HG02973 (cell line): ENCODE data around the gene GYG1.
"Not testable (repeated sequence)": the region's sequence is repeated elsewhere in the genome, so short reads cannot be mapped to it uniquely, and the experiment has no call there.

Experiments
- ATAC-seq: cut with Tn5 transposase; IDR thresholded peaks from one replicate; pipeline ENCODE4 v1.9.1; 2021; ENCODE audit warnings: moderate library complexity; ENCODE audit not compliant: unreplicated experiment

GYG1 gene

GRCh38 chr3:148987551-148987950, 3.8 kb upstream of the GYG1 start:
- not testable (repeated sequence) for ATAC-seq

GRCh38 chr3:148990236-148990635, 1.1 kb upstream of the GYG1 start:
- peak; percentile 24 for ATAC-seq

- ATAC-seq: peak; percentile 23
Observed at GRCh38 chr3:148992027-148992634, 791 bp downstream of the GYG1 start.

GRCh38 chr3:148992635-148993255, 1.4 kb downstream of the GYG1 start:
- ATAC-seq: no peak

- ATAC-seq: no peak
Observed at GRCh38 chr3:148997623-148998022, 6.3 kb downstream of the GYG1 start.

GRCh38 chr3:148998297-148998696, 7.0 kb downstream of the GYG1 start:
- ATAC-seq: no peak

- peak; percentile 37 for ATAC-seq
Observed at GRCh38 chr3:148998715-148999423, 7.5 kb downstream of the GYG1 start.

- ATAC-seq: no peak
Observed at GRCh38 chr3:148999806-149000205, 8.5 kb downstream of the GYG1 start.

- ATAC-seq: no peak
Observed at GRCh38 chr3:149000206-149000745, 8.9 kb downstream of the GYG1 start.

GRCh38 chr3:149001727-149002126, 10.4 kb downstream of the GYG1 start:
- no peak for ATAC-seq

GRCh38 chr3:149003653-149004305, 12.4 kb downstream of the GYG1 start:
- ATAC-seq: peak; percentile 88

GRCh38 chr3:149004622-149005021, 13.3 kb downstream of the GYG1 start:
- no peak for ATAC-seq

- ATAC-seq: no peak
Observed at GRCh38 chr3:149005416-149005815, 14.1 kb downstream of the GYG1 start.

- ATAC-seq: no peak
Observed at GRCh38 chr3:149007567-149008257, 16.4 kb downstream of the GYG1 start.

- ATAC-seq: peak; percentile 56
Observed at GRCh38 chr3:149009732-149010131, 18.4 kb downstream of the GYG1 start.

GRCh38 chr3:149010504-149010951, 19.2 kb downstream of the GYG1 start:
- ATAC-seq: no peak

- ATAC-seq: no peak
Observed at GRCh38 chr3:149010966-149011365, 19.6 kb downstream of the GYG1 start.

- no peak for ATAC-seq
Observed at GRCh38 chr3:149011676-149012075, 20.3 kb downstream of the GYG1 start.

- ATAC-seq: no peak
Observed at GRCh38 chr3:149013726-149014125, 22.4 kb downstream of the GYG1 start.

GRCh38 chr3:149015393-149015792, 24.1 kb downstream of the GYG1 start:
- ATAC-seq: no peak

- no peak for ATAC-seq
Observed at GRCh38 chr3:149016242-149016641, 24.9 kb downstream of the GYG1 start.
